ENCODE data around the gene WASF2.

- no peak for TF ChIP-seq CTCF (IDR thresholded peaks at IDR 0.05; ENCODE audit: low read length)
- TF ChIP-seq EZH2 (IDR thresholded peaks at IDR 0.05; ENCODE audit: borderline replicate concordance, low read length) = no peak
These were observed 110.3 kb downstream of the WASF2 start for GRCh38 chr1:27379564-27380122.

All from OCI-LY1 (cell line).